ENCODE measurements around the gene PDE4D. TPM values are rescaled to one million over a fixed set of nuclear protein-coding genes. Genes with fewer than 3 reads are reported as not detected.

PDE4D gene
- total RNA-seq, 1 experiment from 2014 or later: 3.3 TPM

GRCh38 chr5:59134471-59135163 lies 758.9 kb downstream of the PDE4D start (continued):
- TF ChIP-seq MXD4 (CRISPR knock-in tag; IDR thresholded peaks at IDR 0.05; ENCODE audit: borderline replicate concordance) (no peak), MYBL2 (CRISPR knock-in tag; IDR thresholded peaks at IDR 0.05) (no peak), ZNF219 (CRISPR knock-in tag; IDR thresholded peaks at IDR 0.05; ENCODE audit: borderline replicate concordance) (no peak), ZNF396 (CRISPR knock-in tag; IDR thresholded peaks at IDR 0.05; ENCODE audit: borderline replicate concordance) (no peak), NR3C1 (CRISPR knock-in tag; conservative IDR thresholded peaks at IDR 0.05; ENCODE audit: low read depth) (no peak)

GRCh38 chr5:59133764-59134261 lies 759.7 kb downstream of the PDE4D start:
- Mint-ChIP-seq H3K36me3 (no peaks in the 10 kb centered on the region), H3K4me1 (peaks cover 12% of the 10 kb centered on the region), H3K9me3 (no peaks in the 10 kb centered on the region), H3K27me3 (ENCODE audit: low read depth) (no peaks in the 10 kb centered on the region), H3K27ac (peak overlapping the region; percentile 44; the same call in 1 of the 2 replicates), H3K4me3 (no peak overlapping the region)
- no peak for ATAC-seq
- ChIA-PET POLR2A (no interaction called here), CTCF (no interaction called here)
- no peak for TF ChIP-seq NR2C2 (CRISPR knock-in tag; IDR thresholded peaks at IDR 0.05)
- TF ChIP-seq ATF3 (CRISPR knock-in tag; conservative IDR thresholded peaks at IDR 0.05): no peak
- TF ChIP-seq ZNF317 (CRISPR knock-in tag; IDR thresholded peaks at IDR 0.05; ENCODE audit: borderline replicate concordance, low read depth): no peak
- no peak for TF ChIP-seq AR (CRISPR knock-in tag; IDR thresholded peaks at IDR 0.05)
- no peak for DNase-seq (ENCODE audit: low spot score)

GRCh38 chr5:59132131-59132530 lies 761.4 kb downstream of the PDE4D start:
- Mint-ChIP-seq H3K36me3 (no peaks in the 10 kb centered on the region), H3K9me3 (no peaks in the 10 kb centered on the region), H3K4me1 (peaks cover 12% of the 10 kb centered on the region), H3K27ac (no peak overlapping the region), H3K4me3 (no peak overlapping the region), H3K27me3 (ENCODE audit: low read depth) (no peaks in the 10 kb centered on the region)
- no peak for DNase-seq (ENCODE audit: low spot score)
- ChIA-PET POLR2A (no interaction called here), CTCF (no interaction called here)
- no peak for ATAC-seq
- TF ChIP-seq NFATC4 (CRISPR knock-in tag; IDR thresholded peaks at IDR 0.05) (no peak), PRDM15 (CRISPR knock-in tag; IDR thresholded peaks at IDR 0.05) (no peak), ZBTB21 (CRISPR knock-in tag; IDR thresholded peaks at IDR 0.05; ENCODE audit: borderline replicate concordance) (no peak), CBFB (CRISPR knock-in tag; IDR thresholded peaks at IDR 0.05; ENCODE audit: low read depth) (no peak), ZNF138 (CRISPR knock-in tag; conservative IDR thresholded peaks at IDR 0.05) (no peak), HMGXB4 (CRISPR knock-in tag; IDR thresholded peaks at IDR 0.05) (no peak), E2F5 (CRISPR knock-in tag; IDR thresholded peaks at IDR 0.05) (no peak), PRRX2 (CRISPR knock-in tag; IDR thresholded peaks at IDR 0.05) (no peak), ZBTB43 (CRISPR knock-in tag; IDR thresholded peaks at IDR 0.05) (no peak)
